GM18858 (cell line): ENCODE measurements around the gene GALP.
"Not testable (repeated sequence)": the region's sequence is repeated elsewhere in the genome, so short reads cannot be mapped to it uniquely, and the experiment has no call there.

Experiments
- ATAC-seq: cut with Tn5 transposase; IDR thresholded peaks from one replicate; pipeline ENCODE4 v1.9.1; 2021; ENCODE audit not compliant: unreplicated experiment

GALP gene

DNA sequence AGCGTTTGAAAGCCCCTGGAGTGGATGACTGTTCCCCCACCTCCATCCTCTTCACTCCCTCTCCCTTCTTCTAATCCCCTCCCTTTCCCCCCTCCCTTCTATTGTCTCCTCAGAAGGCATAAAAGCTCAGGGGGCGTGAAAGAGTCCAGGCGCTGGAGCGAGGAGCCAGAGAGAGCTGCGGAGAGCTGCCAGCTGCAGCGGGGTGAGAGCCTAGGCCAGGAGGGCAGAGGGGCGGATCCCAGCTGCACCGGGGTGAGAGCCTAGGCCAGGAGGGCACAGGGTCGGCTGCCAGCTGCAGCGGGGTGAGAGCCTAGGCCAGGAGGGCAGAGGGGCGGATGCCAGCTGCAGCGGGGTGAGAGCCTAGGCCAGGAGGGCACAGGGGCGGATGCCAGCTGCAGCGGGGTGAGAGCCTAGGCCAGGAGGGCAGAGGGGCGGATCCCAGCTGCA is at the start of gene GALP:
Gene GALP, plus strand, starts transcription at position 148 of the 447 bp plus-strand sequence. CDS start 1,101 bp downstream, outside the sequence.
- not testable (repeated sequence) for ATAC-seq

- ATAC-seq, result no peak
These were observed 48.6 kb upstream of the GALP start for GRCh38 chr19:56126983-56127780.

DNA sequence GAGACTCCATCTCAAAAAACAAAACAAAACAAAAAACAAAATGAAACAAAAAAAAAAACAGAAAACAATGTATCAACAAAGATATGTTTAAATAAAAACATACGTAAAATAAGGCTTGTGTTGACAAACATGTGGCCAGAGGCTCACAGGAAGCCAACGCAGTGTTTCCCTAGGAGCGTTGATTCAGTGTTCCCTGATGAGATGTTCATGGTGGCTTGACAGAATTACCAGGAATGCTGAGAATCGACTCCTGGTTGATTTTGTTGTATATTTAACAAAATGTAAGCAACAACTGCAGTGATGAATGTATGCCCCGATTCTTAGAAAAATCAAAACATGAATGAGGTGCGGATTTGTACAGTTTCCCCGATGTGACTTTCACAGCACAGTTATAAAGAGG is 45.8 kb upstream of the GALP start:
- ATAC-seq, result no peak

DNA sequence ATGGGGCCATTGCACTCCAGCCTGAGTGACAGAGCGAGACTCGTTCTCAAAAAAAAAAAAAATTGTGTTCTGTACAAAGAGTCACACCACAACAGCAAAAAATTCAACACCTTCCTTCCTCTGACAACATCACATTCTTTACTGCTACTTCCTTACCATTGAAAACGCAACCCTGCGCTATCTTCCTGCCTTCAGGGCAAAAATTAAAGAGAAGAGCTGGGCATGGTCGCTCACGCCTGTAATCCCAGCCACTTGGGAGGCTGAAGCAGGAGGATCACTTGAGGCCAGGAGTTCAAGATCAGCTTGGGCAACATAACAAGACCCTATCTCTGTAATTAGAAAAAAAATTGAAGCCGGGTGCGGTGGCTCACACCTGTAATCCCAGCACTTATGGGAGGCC is 44.2 kb upstream of the GALP start:
- ATAC-seq, result no peak

- ATAC-seq, result no peak
These were observed 43.4 kb upstream of the GALP start for GRCh38 chr19:56132316-56132822.

DNA sequence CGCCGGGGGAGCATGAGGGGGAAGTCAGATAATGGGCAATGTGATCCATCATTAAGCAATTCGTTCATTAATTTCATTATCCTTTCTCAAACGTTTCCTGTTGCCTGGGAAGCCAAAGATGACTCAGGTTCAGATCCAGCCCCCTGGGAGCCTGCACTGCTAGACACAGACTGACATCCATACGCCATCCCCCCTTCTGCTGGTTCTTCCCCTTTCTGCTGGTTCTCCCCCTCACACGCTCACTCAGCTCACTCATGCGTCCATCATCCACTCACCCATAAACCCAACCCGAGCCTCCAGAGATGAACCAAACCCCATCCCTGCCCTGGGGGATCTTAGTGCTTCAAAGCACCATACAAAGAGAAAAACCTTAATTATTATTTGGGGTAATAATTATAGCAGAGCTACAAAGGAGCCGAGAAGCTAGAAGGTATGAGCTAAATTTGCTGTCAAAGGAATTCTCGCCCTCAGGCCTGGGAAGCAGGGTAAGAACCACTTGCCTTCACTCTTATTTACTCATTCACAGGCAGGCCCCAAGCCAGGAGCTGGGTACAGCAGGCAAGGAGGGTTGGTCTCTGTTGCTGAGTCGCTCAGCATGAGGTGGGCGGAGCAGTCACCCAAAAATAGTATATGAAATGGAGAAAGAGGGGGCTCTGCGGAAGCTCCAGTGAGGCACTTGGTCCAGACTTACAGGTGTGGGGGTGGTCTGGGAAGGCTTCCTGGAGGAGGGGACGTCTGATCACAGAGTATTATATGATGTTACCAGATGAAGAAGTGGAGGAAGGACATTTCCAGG is 41.8 kb upstream of the GALP start:
- peak; percentile 55 for ATAC-seq

- ATAC-seq, result no peak
These were observed 41.2 kb upstream of the GALP start for GRCh38 chr19:56134654-56134921.

GRCh38 chr19:56136362-56136761 is 39.4 kb upstream of the GALP start:
- no peak for ATAC-seq

DNA sequence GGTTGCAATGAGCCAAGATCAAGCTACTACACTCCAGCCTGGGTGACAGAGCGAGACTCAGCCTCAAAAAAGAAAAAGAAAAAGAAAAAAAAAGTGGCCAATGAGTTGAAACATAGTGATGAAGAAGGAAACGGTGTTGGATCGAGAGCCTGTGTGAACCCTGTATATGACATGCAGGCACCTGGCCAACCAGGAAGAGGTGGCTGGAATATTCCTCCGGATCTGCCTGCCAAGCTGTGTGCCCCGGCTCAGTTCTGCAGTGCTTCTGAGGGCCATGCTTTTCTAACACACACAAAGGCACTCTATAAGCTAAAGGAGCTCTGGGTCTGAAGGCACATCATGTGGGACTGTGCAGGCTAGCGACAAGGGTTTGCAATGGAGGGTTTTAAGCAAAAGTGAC is 38.4 kb upstream of the GALP start:
- ATAC-seq, result no peak

- ATAC-seq, result no peak
These were observed 37.7 kb upstream of the GALP start for GRCh38 chr19:56138069-56138468.

- no peak for ATAC-seq
These were observed 35.8 kb upstream of the GALP start for GRCh38 chr19:56139847-56140582.

DNA sequence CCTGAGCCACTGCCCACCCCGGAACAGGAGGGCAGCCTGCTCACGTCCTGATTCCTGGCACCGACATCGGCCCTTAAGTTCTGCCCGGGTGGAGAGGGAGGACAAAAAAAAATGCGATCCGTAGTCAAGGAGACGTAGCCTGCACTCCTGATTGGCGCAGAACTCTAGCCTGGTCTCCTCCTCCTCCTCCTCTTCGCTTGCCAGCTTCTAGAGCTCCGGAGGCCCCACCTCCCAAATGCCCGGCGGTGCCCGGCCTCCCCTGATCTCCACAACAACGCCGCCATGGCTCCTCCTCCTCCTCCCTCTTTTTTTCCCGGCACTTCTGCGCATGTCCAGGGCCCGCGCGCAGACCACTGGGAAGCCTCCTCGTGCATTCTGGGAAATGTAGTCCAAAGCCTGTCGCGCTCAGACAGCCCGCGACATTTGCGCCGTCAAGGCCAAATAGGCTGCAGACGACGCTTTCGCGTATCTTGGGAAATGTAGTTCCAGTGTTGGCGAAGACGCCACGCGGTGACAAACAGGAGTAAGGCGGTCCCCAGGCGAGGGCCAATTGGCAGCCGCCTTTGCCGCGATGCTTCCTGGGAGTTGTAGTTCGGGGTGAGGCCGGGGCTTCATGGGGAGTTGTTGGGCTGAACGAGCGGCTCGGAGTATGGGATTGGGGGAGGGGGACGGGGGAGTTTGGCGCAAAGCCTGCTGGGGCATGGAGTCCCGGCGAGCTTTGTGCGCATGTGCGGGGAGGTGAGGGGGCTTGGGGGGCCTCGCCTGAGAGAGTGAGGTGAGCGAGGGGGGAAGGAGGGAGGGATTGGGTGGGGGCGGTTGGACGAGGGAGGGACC is 35.0 kb upstream of the GALP start, which contains the start of gene ZNF444:
Gene ZNF444, plus strand, starts transcription at position 705 of the 834 bp plus-strand sequence. CDS start 5,625 bp downstream, outside the sequence.
- ATAC-seq, result peak; percentile 79

DNA sequence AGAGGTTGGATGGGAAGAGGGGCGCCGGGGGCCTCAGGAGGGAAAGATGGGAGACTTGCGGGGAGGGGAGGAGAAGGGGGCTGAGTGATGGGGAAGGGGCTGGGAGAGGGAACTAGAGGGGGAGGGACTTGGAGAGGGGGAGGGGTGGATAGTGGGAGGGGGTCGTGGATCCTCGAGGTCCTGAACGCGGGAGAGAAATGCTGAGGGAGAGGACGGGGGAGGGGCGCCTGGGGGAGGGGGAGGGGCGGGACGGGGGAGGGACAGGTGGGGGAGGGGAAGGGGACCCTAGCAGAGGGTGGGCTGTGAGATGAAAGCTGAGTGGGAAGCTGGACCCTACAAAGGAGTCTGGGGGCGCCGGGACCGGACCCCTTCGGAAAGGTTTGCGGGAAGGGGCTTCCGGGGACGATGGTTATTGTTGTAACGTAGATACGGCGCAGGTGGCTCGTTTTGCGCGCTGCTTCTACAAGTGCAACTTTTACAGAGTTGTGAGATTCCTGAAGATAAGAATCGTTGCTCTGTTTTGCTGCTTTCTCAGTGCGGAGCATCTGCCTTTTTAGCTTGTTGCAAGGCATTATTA is 34.3 kb upstream of the GALP start:
- no peak for ATAC-seq

DNA sequence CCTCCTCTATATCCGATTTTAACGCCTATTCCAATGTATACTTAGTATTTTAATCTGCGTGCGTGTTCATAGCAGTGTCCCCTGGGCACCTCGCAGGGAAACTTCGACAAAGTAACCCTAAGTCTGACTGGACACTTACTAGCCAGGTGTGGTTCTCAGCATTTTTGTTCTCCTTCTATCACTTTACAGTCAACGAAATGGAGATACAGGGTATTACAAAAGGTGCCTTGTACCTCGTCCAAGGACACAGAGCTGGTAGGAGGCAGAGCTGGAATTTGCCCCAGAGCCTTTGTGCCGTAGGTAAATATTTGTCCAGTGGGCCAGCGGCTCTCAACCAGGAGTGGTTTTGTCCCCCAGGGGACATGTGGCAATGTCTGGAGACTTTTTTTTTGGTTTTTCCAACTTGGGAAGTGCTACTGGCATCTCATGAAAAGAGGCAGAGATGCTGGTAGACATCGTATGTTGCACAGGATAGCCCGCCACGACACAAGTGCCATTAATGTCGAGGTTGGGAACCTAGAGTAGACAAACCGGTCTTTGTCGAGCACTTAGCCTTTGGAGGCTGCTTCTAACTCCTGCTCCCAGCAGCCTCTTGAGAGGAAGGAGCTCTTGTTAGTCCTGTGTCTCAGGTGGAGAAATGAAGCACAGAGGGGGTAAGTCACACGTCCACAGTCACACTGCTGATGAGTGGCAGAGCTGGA is 33.6 kb upstream of the GALP start:
- no peak for ATAC-seq

GRCh38 chr19:56142897-56143434 is 32.8 kb upstream of the GALP start:
- no peak for ATAC-seq

GRCh38 chr19:56144376-56144775 is 31.4 kb upstream of the GALP start:
- no peak for ATAC-seq

DNA sequence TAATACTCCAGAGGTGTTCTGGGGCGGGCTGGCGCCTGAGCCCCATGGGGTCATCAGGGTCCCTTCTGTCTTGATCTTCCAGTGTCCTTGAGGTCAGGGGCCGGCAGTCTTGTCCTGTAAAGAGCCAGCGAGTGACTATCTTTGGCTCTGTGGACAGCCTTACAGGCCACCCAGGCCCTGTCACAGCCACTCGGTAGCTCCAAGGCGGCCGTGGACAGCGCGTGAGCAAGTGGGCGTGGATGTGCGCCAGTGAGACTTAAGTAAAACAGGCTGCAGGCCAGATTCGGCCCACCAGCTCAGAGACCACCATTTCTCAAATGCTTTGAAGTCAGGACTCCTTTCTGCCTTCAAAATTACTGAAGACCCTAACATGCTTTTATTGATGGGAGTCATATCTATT is 31.0 kb upstream of the GALP start:
- ATAC-seq, result no peak

- no peak for ATAC-seq
These were observed 30.1 kb upstream of the GALP start for GRCh38 chr19:56145698-56146097.

DNA sequence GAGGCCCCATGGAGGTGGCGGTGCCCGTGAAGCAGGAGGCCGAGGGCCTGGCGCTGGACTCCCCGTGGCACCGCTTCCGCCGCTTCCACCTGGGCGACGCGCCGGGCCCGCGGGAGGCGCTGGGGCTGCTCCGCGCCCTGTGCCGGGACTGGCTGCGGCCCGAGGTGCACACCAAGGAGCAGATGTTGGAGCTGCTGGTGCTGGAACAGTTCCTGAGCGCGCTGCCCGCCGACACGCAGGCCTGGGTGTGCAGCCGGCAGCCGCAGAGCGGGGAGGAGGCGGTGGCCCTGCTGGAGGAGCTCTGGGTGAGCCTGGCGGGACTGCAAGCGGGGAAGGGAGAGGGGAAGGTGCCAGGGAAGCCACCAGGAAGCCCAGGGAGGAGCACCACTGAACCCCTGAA is 28.9 kb upstream of the GALP start:
- ATAC-seq, result no peak
